HEK293 (cell line): ENCODE measurements around the gene CTIF.

Source experiments
- CTCF ChIA-PET: fragments of 350-600 bp; formaldehyde crosslinking; extraction: SDS; loops from one replicate; lab custom pipeline; 2021; ENCODE audit warnings: antibody characterized with exemption; lab: Yijun Ruan, JAX
- POLR2A ChIA-PET: fragments of 300-600 bp; formaldehyde crosslinking; extraction: SDS; loops from one replicate; lab custom pipeline; 2020; ENCODE audit warnings: antibody characterized with exemption, inconsistent platforms; lab: Yijun Ruan, JAX
- H3K27ac ChIP-seq: fragments of 200-500 bp; sonication (Bioruptor generic); 2 replicates; pipeline ENCODE4 v1.5.1; 2014; ENCODE audit warnings: low read depth, low read length, control low read depth, inconsistent platforms; ENCODE audit errors: extremely low read depth
- H3K36me3 ChIP-seq, 2 experiments: fragments of 200-500 bp in 1 of 2; sonication (Bioruptor generic) in 1 of 2; 1 replicate in 1 of 2; 2 replicates in 1 of 2; pipeline ENCODE4 v1.5.1; 2014 to 2017; ENCODE audit warnings: inconsistent platforms in 2 of 2, low read length in 2 of 2; ENCODE audit not compliant: control insufficient read depth in 2 of 2, insufficient read depth in 1 of 2
- H3K4me1 ChIP-seq: fragments of 200-500 bp; sonication (Bioruptor generic); 2 replicates; pipeline ENCODE4 v1.5.1; 2014; ENCODE audit warnings: mild to moderate bottlenecking, low read length, inconsistent platforms; ENCODE audit not compliant: control insufficient read depth, insufficient read depth
- H3K4me3 ChIP-seq: 2 replicates; pipeline ENCODE4 v1.5.1; 2011; ENCODE audit warnings: low read depth, mild to moderate bottlenecking, control low read depth, low read length, moderate library complexity
- H3K9me3 ChIP-seq: fragments of 200-500 bp; sonication (Bioruptor generic); 2 replicates; pipeline ENCODE4 v1.5.1; 2014; ENCODE audit warnings: low read depth, low read length, inconsistent platforms; ENCODE audit not compliant: control insufficient read depth, insufficient read depth
- GLI2 ChIP-seq: fragments of 450-650 bp; formaldehyde crosslinking; IDR thresholded peaks from 2 replicates; pipeline ENCODE4; 2017; ENCODE audit warnings: missing biosample characterization, missing genetic modification characterization, low read depth, borderline replicate concordance
- GLIS1 ChIP-seq: fragments of 450-650 bp; formaldehyde crosslinking; IDR thresholded peaks from 2 replicates; pipeline ENCODE4 v1.5.1; 2016; ENCODE audit warnings: missing biosample characterization, missing genetic modification characterization
- IKZF3 ChIP-seq: fragments of 450-650 bp; IDR thresholded peaks from 2 replicates; pipeline ENCODE4 v1.5.0; 2018; ENCODE audit warnings: missing biosample characterization, mild to moderate bottlenecking, missing genetic modification characterization, moderate library complexity
- INSM2 ChIP-seq: fragments of 450-650 bp; formaldehyde crosslinking; IDR thresholded peaks from 2 replicates; pipeline ENCODE4 v1.5.1; 2016; ENCODE audit warnings: missing biosample characterization, missing genetic modification characterization
- KLF9 ChIP-seq: fragments of 450-650 bp; formaldehyde crosslinking; IDR thresholded peaks from 2 replicates; pipeline ENCODE4 v1.5.1; 2016; ENCODE audit warnings: missing biosample characterization, missing genetic modification characterization, low read depth
- PATZ1 ChIP-seq: fragments of 450-650 bp; formaldehyde crosslinking; IDR thresholded peaks from 2 replicates; pipeline ENCODE4 v1.5.1; 2016; ENCODE audit warnings: missing biosample characterization, missing genetic modification characterization
- SP7 ChIP-seq: fragments of 450-650 bp; formaldehyde crosslinking; IDR thresholded peaks from 2 replicates; pipeline ENCODE4 v1.5.1; 2016; ENCODE audit warnings: missing biosample characterization, missing genetic modification characterization
- ZBTB1 ChIP-seq: fragments of 450-650 bp; formaldehyde crosslinking; IDR thresholded peaks from 2 replicates; pipeline ENCODE4 v1.5.1; 2016; ENCODE audit warnings: missing biosample characterization, missing genetic modification characterization
- ZBTB10 ChIP-seq: fragments of 450-650 bp; formaldehyde crosslinking; IDR thresholded peaks from 2 replicates; pipeline ENCODE4 v1.5.1; 2016; ENCODE audit warnings: missing biosample characterization, missing genetic modification characterization
- ZBTB21 ChIP-seq: fragments of 450-650 bp; formaldehyde crosslinking; IDR thresholded peaks from 2 replicates; pipeline ENCODE4 v1.5.1; 2017; ENCODE audit warnings: missing biosample characterization, missing genetic modification characterization
- ZBTB48 ChIP-seq: fragments of 450-650 bp; formaldehyde crosslinking; IDR thresholded peaks from 2 replicates; pipeline ENCODE4 v1.5.1; 2016; ENCODE audit warnings: missing biosample characterization, missing genetic modification characterization
- ZFHX2 ChIP-seq: fragments of 450-650 bp; formaldehyde crosslinking; conservative IDR thresholded peaks from 2 replicates; pipeline ENCODE4 v1.5.1; 2016; ENCODE audit warnings: missing biosample characterization, missing genetic modification characterization
- ZIC2 ChIP-seq: fragments of 450-650 bp; formaldehyde crosslinking; IDR thresholded peaks from 2 replicates; pipeline ENCODE4 v1.5.1; 2016; ENCODE audit warnings: missing biosample characterization, missing genetic modification characterization
- ZNF2 ChIP-seq: fragments of 450-650 bp; formaldehyde crosslinking; IDR thresholded peaks from 2 replicates; pipeline ENCODE4 v1.5.1; 2016; ENCODE audit warnings: missing biosample characterization, missing genetic modification characterization
- ZNF324 ChIP-seq: fragments of 450-650 bp; formaldehyde crosslinking; IDR thresholded peaks from 2 replicates; pipeline ENCODE4 v1.5.1; 2016; ENCODE audit warnings: missing biosample characterization, missing genetic modification characterization
- ZNF335 ChIP-seq: fragments of 450-650 bp; formaldehyde crosslinking; conservative IDR thresholded peaks from 2 replicates; pipeline ENCODE4 v1.5.1; 2016; ENCODE audit warnings: missing biosample characterization, missing genetic modification characterization
- ZNF394 ChIP-seq: fragments of 450-650 bp; formaldehyde crosslinking; IDR thresholded peaks from 2 replicates; pipeline ENCODE4 v1.5.1; 2016; ENCODE audit warnings: missing biosample characterization, missing genetic modification characterization, mild to moderate bottlenecking, moderate library complexity, borderline replicate concordance
- ZNF416 ChIP-seq: fragments of 450-650 bp; formaldehyde crosslinking; IDR thresholded peaks from 2 replicates; pipeline ENCODE4 v1.5.1; 2016; ENCODE audit warnings: missing biosample characterization, missing genetic modification characterization
- ZNF423 ChIP-seq: fragments of 450-650 bp; formaldehyde crosslinking; IDR thresholded peaks from 2 replicates; pipeline ENCODE4 v1.5.1; 2016; ENCODE audit warnings: missing biosample characterization, missing genetic modification characterization
- ZSCAN23 ChIP-seq: fragments of 450-650 bp; formaldehyde crosslinking; IDR thresholded peaks from 2 replicates; pipeline ENCODE4 v1.5.1; 2016; ENCODE audit warnings: missing biosample characterization, missing genetic modification characterization

CTIF gene

GRCh38 chr18:48542513-48543181, 3.8 kb downstream of the CTIF start (continued):
- peak; percentile 50 for TF ChIP-seq ZFHX2

- no peaks in the 10 kb centered on the region for H3K36me3 ChIP-seq
- H3K9me3 ChIP-seq, result no peaks in the 10 kb centered on the region
- H3K4me3 ChIP-seq, result no peak overlapping the region
- peaks cover 23% of the 10 kb centered on the region for H3K4me1 ChIP-seq
- no peak for TF ChIP-seq IKZF3 (tag by site-specific recombination)
- 0 out of 2 replicates have a peak, but pooled peaks have one; percentile 14 for TF ChIP-seq ZNF394 (tag by site-specific recombination)
- no peak for TF ChIP-seq ZNF2 (tag by site-specific recombination)
- TF ChIP-seq ZNF416 (tag by site-specific recombination), result no peak
- TF ChIP-seq PATZ1 (tag by site-specific recombination), result peak; percentile 50; the same call in 1 of the 2 replicates
- TF ChIP-seq ZBTB48 (tag by site-specific recombination), result peak; percentile 37; the same call in 1 of the 2 replicates
- TF ChIP-seq ZBTB10 (tag by site-specific recombination), result no peak
- no peak for TF ChIP-seq GLI2
- no peak for TF ChIP-seq ZBTB1 (tag by site-specific recombination)
- no peak for TF ChIP-seq ZSCAN23
- TF ChIP-seq ZNF335 (tag by site-specific recombination), result no peak
- TF ChIP-seq ZNF324 (tag by site-specific recombination), result no peak
- peak; percentile 74; the same call in 1 of the 2 replicates for TF ChIP-seq SP7 (tag by site-specific recombination)
- TF ChIP-seq ZBTB21 (tag by site-specific recombination), result no peak
- TF ChIP-seq ZNF423 (tag by site-specific recombination), result peak; percentile 48; the same call in 1 of the 2 replicates
- peak; percentile 97 for TF ChIP-seq ZIC2 (tag by site-specific recombination)
- no peak for TF ChIP-seq INSM2 (tag by site-specific recombination)
- TF ChIP-seq GLIS1 (tag by site-specific recombination), result peak; percentile 53
- peak; percentile 20; the same call in 1 of the 2 replicates for TF ChIP-seq KLF9 (tag by site-specific recombination)
- ChIA-PET POLR2A (interaction anchor here (0.6 to 1.4 kb wide), 3 partner anchors 10 to 889 kb away, joined by 3 to 6 read pairs (median 4); no protein-coding TSS in a partner anchor), CTCF (no interaction called here)
- H3K27ac ChIP-seq, result no peak overlapping the region; the same call in 1 of the 2 replicates
Observed at GRCh38 chr18:48543228-48543627, 4.4 kb downstream of the CTIF start.
